ENCODE measurements around the gene SPATS2L.

SPATS2L gene

DNA sequence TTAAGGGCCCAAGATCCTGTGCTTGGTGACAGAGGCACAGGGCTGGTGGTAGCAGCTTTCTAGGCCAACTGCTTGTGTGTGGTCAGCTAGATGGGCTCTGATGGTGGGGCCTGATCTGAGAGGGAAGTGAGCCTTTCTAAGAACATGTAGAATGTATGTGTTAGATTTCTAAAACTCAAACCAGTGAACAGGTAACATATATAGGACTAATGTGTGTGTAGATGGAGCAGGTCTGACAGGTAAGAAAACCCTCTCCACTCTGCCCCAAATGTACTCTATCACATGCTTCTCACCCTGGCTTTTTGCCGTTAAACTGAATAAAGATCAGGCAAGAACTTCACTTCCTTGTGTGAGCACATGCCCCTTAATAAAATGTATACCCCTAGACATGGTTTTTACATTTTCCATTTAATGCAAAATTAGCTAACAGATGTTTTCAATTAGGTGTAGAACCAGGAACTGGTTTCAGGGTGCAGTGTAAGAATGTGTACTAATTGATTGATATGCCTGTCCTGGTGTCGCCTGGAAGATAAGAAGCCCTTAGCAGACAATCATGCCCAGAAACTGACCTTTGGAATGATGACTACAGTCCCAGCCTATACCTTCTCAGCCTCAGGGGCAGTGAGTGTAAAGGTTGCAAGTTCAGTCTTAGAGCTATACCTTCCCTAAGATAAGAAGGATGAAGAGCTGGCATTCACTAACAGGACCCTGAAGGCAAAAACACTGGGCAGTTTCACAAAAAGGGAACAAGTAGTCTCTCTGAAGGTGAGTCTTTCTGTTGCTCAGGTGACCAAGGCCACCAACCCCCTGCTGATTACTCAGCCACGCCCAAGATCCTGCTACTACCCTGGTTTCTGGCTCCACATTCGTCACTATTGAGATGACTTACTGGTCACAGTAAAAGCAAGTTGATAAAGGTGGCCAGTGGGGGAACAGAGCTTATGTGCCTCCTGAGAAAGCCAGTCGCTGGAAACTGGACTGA is 71.2 kb downstream of the SPATS2L start:
- DNase-seq (ENCODE audit: low read depth), result no peak

DNA sequence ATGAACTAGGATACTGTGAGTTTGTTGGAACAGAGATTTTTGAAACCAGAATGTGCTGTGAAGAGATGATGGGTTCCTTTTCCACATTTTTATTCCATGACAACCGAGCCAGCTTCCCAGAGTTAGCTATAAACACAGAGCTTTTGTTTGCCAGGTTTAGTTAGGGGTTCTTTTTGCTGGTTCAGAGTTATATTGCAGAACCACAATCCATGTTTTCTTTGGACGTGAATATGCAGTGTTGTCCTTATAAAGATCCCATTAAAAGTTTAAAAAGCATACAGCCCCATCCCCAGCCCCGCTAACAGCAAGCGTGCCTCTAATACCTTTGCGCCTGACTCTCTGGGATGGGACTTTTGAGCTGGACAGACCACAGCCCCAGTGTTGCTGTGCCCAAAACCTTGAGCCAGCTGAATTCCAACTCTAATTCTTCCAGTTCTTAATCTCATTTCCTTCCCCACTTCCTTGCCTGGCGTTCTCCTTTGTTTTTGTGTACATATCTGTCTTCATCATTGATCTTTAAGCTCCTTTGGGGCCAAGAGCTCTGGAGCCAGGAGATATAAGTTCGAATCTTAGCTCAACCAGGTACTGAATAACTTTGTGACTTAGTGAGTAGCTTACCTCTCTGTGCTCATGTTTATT is 72.3 kb downstream of the SPATS2L start:
- DNase-seq (ENCODE audit: low read depth), result no peak

DNA sequence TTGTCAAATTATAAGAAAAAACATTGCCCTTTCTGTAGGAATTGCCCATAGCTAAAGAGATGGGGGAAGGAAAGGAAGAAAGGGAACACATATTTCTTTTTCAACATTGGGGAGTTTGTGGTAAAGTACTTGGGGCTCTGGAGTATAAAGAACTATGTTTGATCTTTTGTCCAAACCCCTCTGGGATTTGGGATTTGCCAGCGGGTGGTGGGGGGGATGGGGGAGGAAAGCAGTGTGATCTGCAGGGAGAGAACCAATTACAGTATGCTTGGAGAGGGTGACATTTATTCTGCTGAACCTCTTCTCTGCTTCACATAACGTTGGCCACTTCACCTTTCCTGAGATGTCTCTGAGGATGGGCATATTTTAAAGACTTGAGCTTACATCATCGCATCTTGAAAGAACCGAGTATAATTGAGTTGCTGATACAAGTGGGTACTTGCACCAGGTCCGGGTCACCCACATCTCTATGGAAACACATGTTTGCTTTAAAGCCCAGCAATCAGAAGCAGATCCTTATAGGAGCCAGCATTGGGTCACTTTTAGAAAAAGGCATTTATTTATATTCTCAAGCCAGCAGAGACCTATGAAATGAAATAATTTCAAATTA is 73.1 kb downstream of the SPATS2L start:
- no peak for DNase-seq (ENCODE audit: low read depth)

GRCh38 chr2:200380091-200380561 is 73.6 kb downstream of the SPATS2L start:
- no peak for DNase-seq (ENCODE audit: low read depth)

GRCh38 chr2:200380833-200381542 is 74.5 kb downstream of the SPATS2L start:
- DNase-seq (ENCODE audit: low read depth), result no peak

DNA sequence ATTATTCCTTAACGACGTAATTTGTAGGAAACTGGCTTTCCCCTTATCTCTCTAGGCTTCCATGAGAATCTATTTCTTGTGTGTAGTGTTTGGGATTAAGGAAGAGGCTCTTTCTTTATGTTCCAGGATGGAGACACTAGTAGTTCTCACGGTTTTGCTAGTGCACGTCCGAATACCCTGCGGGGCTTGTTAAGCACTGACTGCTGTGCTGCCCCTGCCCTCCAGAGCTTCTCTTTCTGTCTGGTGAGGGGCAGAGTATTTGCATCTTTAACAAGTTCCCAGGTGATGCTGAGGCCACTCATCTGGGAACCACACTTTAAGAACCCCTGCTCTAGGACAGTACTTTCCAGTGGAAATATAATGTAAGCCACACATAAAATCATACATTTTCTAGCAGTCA is 76.4 kb downstream of the SPATS2L start:
- DNase-seq (ENCODE audit: low read depth), result no peak

GRCh38 chr2:200383380-200384110 is 77.1 kb downstream of the SPATS2L start:
- no peak for DNase-seq (ENCODE audit: low read depth)

DNA sequence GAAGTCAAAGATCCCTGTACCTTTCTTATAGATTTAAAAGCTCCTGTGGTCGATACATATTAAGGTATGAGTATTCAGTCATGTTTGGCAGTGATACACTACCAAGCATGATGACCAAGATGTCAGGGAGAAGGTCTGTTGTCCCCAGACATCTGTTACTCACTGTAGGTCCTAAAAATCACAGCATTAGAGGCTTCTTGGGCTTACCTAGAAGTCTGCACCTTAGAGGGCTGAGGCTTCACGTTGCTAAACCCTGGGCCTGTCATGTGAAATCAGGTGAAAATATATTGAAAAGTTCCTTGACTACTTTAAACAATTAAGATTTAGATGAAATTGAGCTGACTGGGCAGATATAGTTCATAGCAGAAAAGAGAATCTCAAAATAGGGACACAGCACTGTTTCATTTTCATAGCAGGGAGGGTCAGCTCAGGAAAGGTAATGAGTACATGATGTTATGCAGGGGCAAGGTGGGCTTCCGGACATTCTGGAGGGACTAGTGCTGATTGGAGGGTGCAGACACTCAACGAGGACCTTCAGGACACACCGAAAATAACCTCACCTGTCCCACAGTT is 78.7 kb downstream of the SPATS2L start:
- DNase-seq (ENCODE audit: low read depth), result no peak

- DNase-seq (ENCODE audit: low read depth), result no peak
Measured at GRCh38 chr2:200393191-200393590, 86.7 kb downstream of the SPATS2L start.

GRCh38 chr2:200394045-200394444 is 87.6 kb downstream of the SPATS2L start:
- no peak for DNase-seq (ENCODE audit: low read depth)

DNA sequence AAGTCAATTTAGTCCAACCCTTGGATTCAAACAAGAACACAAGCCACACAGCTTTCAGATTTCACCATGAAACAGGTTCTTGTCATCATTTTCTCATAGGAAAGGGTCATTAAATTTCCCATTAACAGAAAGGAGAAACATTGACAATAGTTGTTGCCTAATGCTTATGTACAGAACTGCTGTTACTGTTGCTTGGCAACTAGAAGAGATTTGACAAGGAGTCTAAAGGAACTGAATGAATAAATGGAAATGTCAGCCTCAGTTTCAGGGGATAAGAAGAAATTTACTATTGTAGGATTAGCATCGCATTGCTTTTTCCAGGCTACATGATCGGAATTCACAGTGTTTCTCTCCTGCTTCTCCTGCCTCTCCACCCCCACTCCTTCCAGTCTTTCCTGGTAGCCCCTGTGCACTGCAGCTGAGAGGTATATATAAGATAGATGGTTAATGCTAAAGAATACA is 90.3 kb downstream of the SPATS2L start:
- no peak for DNase-seq (ENCODE audit: low read depth)

GRCh38 chr2:200397785-200398184 is 91.3 kb downstream of the SPATS2L start:
- DNase-seq (ENCODE audit: low read depth), result no peak

- no peak for DNase-seq (ENCODE audit: low read depth)
Measured at GRCh38 chr2:200399046-200399445, 92.6 kb downstream of the SPATS2L start.

DNA sequence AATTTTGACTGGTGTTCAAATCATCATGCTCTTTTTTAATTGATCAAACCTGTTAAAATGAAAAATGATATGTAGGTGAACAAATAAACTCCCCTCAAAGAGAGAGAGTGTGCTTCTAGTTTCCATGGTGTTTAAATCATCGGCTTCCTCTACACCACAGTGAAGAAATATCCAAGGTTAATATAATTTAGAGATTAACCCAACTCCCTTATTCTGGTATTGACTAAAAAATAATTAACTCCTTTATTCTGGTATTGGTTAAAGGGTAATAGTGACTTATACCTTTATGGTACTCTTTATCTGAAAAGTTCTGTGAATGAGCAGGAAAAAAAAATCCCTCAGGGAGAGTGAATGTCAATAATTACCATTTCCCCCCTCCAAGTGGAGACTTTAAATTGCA is 93.1 kb downstream of the SPATS2L start:
- DNase-seq (ENCODE audit: low read depth), result no peak

DNA sequence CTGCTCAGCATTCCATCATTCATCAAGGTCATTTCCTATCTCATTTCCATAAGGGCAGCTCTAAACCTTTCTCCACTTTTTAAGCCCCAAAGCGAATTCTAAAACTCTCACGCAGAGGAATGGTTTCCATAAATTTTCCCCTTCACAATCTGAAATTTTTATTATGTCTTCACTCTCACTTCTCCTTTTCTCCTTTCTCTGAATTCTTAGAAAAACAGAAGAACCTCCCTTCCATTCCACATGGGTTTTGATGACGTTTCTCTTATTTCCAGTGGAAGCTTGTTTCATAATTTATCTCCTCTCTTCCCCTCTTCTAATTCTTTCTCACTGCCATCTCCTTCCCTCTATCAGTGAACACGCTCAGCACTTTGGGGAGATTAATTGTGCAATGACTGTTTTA is 97.3 kb downstream of the SPATS2L start:
- no peak for DNase-seq (ENCODE audit: low read depth)

DNA sequence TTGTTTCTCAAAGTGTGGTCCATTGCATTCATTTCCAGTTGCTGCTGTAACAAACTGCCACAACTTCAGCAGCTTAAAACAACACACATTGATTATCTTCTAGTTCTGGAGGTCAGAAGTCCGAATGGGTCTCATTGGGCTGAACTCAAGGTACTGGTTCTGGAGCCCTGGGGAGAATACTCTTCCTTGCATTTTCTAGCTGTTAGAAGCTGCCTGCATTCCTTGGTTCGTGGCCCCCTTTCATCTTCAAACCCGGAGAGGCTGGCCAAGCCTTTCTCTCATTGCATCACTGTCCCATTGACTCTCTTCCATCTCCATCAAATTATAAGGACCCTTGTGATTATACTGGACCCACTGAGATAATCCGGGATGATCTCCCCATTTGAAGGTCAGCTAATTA is 98.1 kb downstream of the SPATS2L start:
- DNase-seq (ENCODE audit: low read depth), result no peak

DNA sequence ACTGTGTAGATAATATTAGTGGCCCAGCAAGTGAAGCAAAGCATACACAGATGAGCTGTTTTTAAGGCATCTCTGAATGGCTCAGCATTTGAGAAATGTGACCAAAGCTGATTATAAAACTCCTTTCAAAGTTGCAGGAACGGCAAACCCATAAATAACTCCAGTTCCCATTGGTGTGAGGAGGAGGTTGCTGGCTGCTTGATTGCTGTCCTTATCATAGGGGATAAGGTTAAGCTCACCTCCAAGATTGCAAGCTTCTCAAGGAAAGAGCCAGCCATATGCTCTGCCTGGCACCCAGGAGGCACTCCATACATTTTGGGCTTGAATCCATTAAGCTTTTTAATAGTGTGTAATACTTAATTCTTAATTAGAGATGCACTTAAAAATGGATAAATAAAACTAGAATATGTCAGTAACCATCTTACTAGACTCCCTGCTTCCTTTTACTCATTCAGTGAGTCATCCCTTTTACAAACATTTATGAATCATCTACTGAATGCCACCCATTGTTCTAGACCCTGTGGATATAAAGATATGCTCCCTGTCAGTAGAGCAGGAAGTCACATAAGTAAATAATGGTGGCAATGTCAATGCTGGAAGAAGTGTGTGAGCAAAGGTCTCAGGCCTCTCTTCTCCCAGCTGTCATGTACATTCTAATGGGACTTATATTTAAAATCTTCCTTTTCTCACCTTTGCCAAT is 99.3 kb downstream of the SPATS2L start:
- no peak for DNase-seq (ENCODE audit: low read depth)

DNA sequence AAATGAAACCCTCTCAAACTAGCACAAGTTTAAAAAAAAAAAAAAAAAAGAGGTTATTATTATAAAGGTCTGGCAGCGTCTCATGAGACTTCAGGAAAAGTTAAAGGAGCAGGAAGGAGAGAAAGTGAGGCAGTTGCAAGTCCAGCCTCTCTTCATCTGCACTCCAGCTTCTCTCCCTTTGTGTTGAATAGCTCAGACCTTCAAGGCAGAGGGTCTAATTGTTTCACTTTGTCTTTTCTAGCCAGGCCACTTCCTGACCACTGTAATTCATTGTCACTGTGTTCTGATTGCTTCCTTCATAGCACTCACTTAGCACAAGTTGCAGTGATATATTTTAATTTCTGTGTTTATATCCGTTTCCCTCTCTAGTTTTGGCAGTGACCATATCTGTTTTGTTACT is 99.9 kb downstream of the SPATS2L start:
- no peak for DNase-seq (ENCODE audit: low read depth)

- DNase-seq (ENCODE audit: low read depth), result no peak
Measured at GRCh38 chr2:200408428-200409316, 102.2 kb downstream of the SPATS2L start.
